Muscle layer of duodenum (tissue), 2 donors: Measurements from ENCODE around the gene GTPBP2.
A peak's percentile ranks its signal among the peaks of the same experiment; 100 is the strongest.
"Not testable (repeated sequence)": the region's sequence is repeated elsewhere in the genome, so short reads cannot be mapped to it uniquely, and the experiment has no call there.

Source experiments
- H3K27ac ChIP-seq: one replicate; pipeline ENCODE4 v1.7.0; 2013; ENCODE audit warnings: mild to moderate bottlenecking, low read length
- H3K27me3 ChIP-seq: one replicate; pipeline ENCODE4 v1.7.0; 2013; ENCODE audit warnings: low read depth, mild to moderate bottlenecking, control low read depth, low read length
- H3K36me3 ChIP-seq, 2 donors: one replicate each; pipeline ENCODE4 v1.7.0; 2013; ENCODE audit warnings: low read length in 2 of 2, control low read depth in 1 of 2, mild to moderate bottlenecking in 1 of 2; ENCODE audit not compliant: insufficient read depth in 2 of 2, control insufficient read depth in 1 of 2
- H3K4me1 ChIP-seq, 2 donors: one replicate each; pipeline ENCODE4 v1.7.0; 2013; ENCODE audit warnings: low read length in 2 of 2, mild to moderate bottlenecking in 2 of 2, control low read depth in 1 of 2, moderate library complexity in 1 of 2; ENCODE audit not compliant: insufficient read depth in 2 of 2, control insufficient read depth in 1 of 2
- H3K4me3 ChIP-seq, 2 donors: one replicate each; pipeline ENCODE4 v1.7.0; 2013; ENCODE audit warnings: low read length in 2 of 2, low read depth in 1 of 2, mild to moderate bottlenecking in 1 of 2
- H3K9me3 ChIP-seq, 2 donors: one replicate each; pipeline ENCODE4 v1.7.0; 2013; ENCODE audit warnings: low read length in 2 of 2, control low read depth in 1 of 2, mild to moderate bottlenecking in 1 of 2; ENCODE audit not compliant: control insufficient read depth in 1 of 2
- donor health status: healthy.

Gene GTPBP2

GRCh38 chr6:43648248-43648647, 19.2 kb upstream of the GTPBP2 start:
- H3K27me3 ChIP-seq: no peaks in the 10 kb centered on the region
- H3K4me1 ChIP-seq: peaks cover 0 to 4% of the 10 kb centered on the region in 2 donors
- no peak overlapping the region for H3K27ac ChIP-seq
- H3K9me3 ChIP-seq: no peaks in the 10 kb centered on the region
- H3K36me3 ChIP-seq: no peaks in the 10 kb centered on the region
- H3K4me3 ChIP-seq: no peak overlapping the region

GRCh38 chr6:43647613-43648012, 18.5 kb upstream of the GTPBP2 start:
- peaks cover 0 to 4% of the 10 kb centered on the region in 2 donors for H3K4me1 ChIP-seq
- no peaks in the 10 kb centered on the region for H3K9me3 ChIP-seq
- no peak overlapping the region for H3K27ac ChIP-seq
- H3K36me3 ChIP-seq: peaks cover 0 to under 1% of the 10 kb centered on the region in 2 donors
- no peaks in the 10 kb centered on the region for H3K27me3 ChIP-seq
- H3K4me3 ChIP-seq: no peak overlapping the region

- H3K4me1 ChIP-seq: peaks cover 0 to 4% of the 10 kb centered on the region in 2 donors
- no peaks in the 10 kb centered on the region for H3K9me3 ChIP-seq
- H3K27me3 ChIP-seq: no peaks in the 10 kb centered on the region
- peaks cover 10 to 11% of the 10 kb centered on the region in 2 donors for H3K36me3 ChIP-seq
- H3K27ac ChIP-seq: no peak overlapping the region
- H3K4me3 ChIP-seq: peak overlapping the region; percentile 56 to 57
Measured at GRCh38 chr6:43645613-43645964, 16.5 kb upstream of the GTPBP2 start.

- H3K4me1 ChIP-seq: peaks cover 0 to 4% of the 10 kb centered on the region in 2 donors
- H3K27ac ChIP-seq: no peak within 1 kb of the TSS
- H3K9me3 ChIP-seq: no peaks in the 10 kb centered on the region
- H3K27me3 ChIP-seq: no peaks in the 10 kb centered on the region
- peaks cover 15 to 16% of the 10 kb centered on the region in 2 donors for H3K36me3 ChIP-seq
- H3K4me3 ChIP-seq: peak within 1 kb of the TSS; percentile 56 to 57
Measured at GRCh38 chr6:43644940-43645612, 16.0 kb upstream of the GTPBP2 start, which contains the start of gene RSPH9. TSS of gene RSPH9 (plus strand) at chr6:43645036. CDS start at chr6:43645099, 63 bp downstream.

- H3K36me3 ChIP-seq: peaks cover 26 to 30% of the 10 kb centered on the region in 2 donors
- H3K9me3 ChIP-seq: no peaks in the 10 kb centered on the region
- peaks cover 5 to 29% of the 10 kb centered on the region in 2 donors for H3K4me1 ChIP-seq
- H3K27ac ChIP-seq: no peak overlapping the region
- H3K4me3 ChIP-seq: no peak overlapping the region
- no peaks in the 10 kb centered on the region for H3K27me3 ChIP-seq
Measured at GRCh38 chr6:43639984-43640800, 11.1 kb upstream of the GTPBP2 start.

- H3K27ac ChIP-seq: peak overlapping the region; percentile 97
Measured at GRCh38 chr6:43636308-43636659, 7.2 kb upstream of the GTPBP2 start.

GRCh38 chr6:43635387-43636307, 6.6 kb upstream of the GTPBP2 start, which contains the start of gene MAD2L1BP:
TSS of gene MAD2L1BP (plus strand) at chr6:43635840. CDS start at chr6:43635876, 36 bp downstream.
- peak within 1 kb of the TSS; percentile 97 for H3K27ac ChIP-seq
- peak within 1 kb of the TSS; percentile 93 to 99 for H3K4me3 ChIP-seq
- H3K4me1 ChIP-seq: peaks cover 5 to 33% of the 10 kb centered on the region in 2 donors
- H3K36me3 ChIP-seq: peaks cover 16 to 20% of the 10 kb centered on the region in 2 donors
- no peaks in the 10 kb centered on the region for H3K9me3 ChIP-seq
- H3K27me3 ChIP-seq: no peaks in the 10 kb centered on the region

More at GRCh38 chr6:43636308-43636659, 7.2 kb upstream of the GTPBP2 start:
- Histone ChIP-seq H3K4me3 (peak overlapping the region; percentile 93 to 99), H3K27me3 (no peaks in the 10 kb centered on the region), H3K4me1 (peaks cover 5 to 33% of the 10 kb centered on the region in 2 donors), H3K36me3 (peaks cover 17 to 24% of the 10 kb centered on the region in 2 donors), H3K9me3 (no peaks in the 10 kb centered on the region)

GRCh38 chr6:43634702-43635303, 5.7 kb upstream of the GTPBP2 start:
- no peaks in the 10 kb centered on the region for H3K9me3 ChIP-seq
- H3K36me3 ChIP-seq: peaks cover 7 to 11% of the 10 kb centered on the region in 2 donors
- peak overlapping the region; percentile 93 to 99 for H3K4me3 ChIP-seq
- H3K27me3 ChIP-seq: no peaks in the 10 kb centered on the region
- peak overlapping the region; percentile 97 for H3K27ac ChIP-seq
- H3K4me1 ChIP-seq: peaks cover 5 to 33% of the 10 kb centered on the region in 2 donors

GRCh38 chr6:43633002-43633401, 3.9 kb upstream of the GTPBP2 start:
- H3K36me3 ChIP-seq, H3K4me3 ChIP-seq, H3K27ac ChIP-seq, H3K9me3 ChIP-seq, H3K27me3 ChIP-seq: not testable (repeated sequence)
- H3K4me1 ChIP-seq: peaks cover 5 to 27% of the 10 kb centered on the region in 2 donors

- H3K4me1 ChIP-seq: peaks cover 6 to 21% of the 10 kb centered on the region in 2 donors
- peaks cover 0 to 1% of the 10 kb centered on the region in 2 donors for H3K36me3 ChIP-seq
- no peaks in the 10 kb centered on the region for H3K27me3 ChIP-seq
- H3K27ac ChIP-seq: no peak overlapping the region
- H3K9me3 ChIP-seq: no peaks in the 10 kb centered on the region
- no peak overlapping the region for H3K4me3 ChIP-seq
Measured at GRCh38 chr6:43630980-43631619, 2.0 kb upstream of the GTPBP2 start.
